PC-3 (cell line): Measurements from ENCODE around the gene STARD5. TPM values are rescaled to one million over a fixed set of nuclear protein-coding genes. Genes with fewer than 3 reads are reported as not detected.

ENCODE experiments used
- ATAC-seq: fragments of 200-7000 bp; cut with Tn5 transposase; 2 replicates; pipeline ENCODE4 v1.9.1; 2020; ENCODE audit warnings: mild to moderate bottlenecking, moderate library complexity
- BruUV-seq: library from RNA; stranded (reverse); fragments of 400-500 nt; replicated peaks from 2 replicates; lab custom pipeline; 2021; lab: Mats Ljungman, UMichigan
- CTCF ChIA-PET: fragments of 300-600 bp; sonication (Branson Sonifier 250); formaldehyde crosslinking; loops from one replicate; lab custom pipeline; 2022; ENCODE audit warnings: antibody characterized with exemption; lab: Charles Lee
- POLR2A ChIA-PET: fragments of 300-600 bp; sonication (Branson Sonifier 250); formaldehyde crosslinking; loops from one replicate; lab custom pipeline; 2022; ENCODE audit warnings: antibody characterized with exemption; ENCODE audit not compliant: unreplicated experiment; lab: Charles Lee
- DNase-seq: peaks from one replicate; pipeline ENCODE4 v3.0.0-alpha.2; 2015
- H2AFZ ChIP-seq: fragments of 300-600 bp; sonication (generic); 2 replicates; pipeline ENCODE4 v1.6.0; 2016; ENCODE audit warnings: antibody characterized with exemption, low read length
- H3F3A ChIP-seq: fragments of 300-600 bp; sonication (generic); one replicate; pipeline ENCODE4 v1.6.0; 2017; ENCODE audit warnings: antibody characterized with exemption, low read length, control low read depth, mild to moderate bottlenecking; ENCODE audit not compliant: unreplicated experiment
- H3K27ac ChIP-seq: fragments of 300-600 bp; sonication (generic); 2 replicates; pipeline ENCODE4 v1.5.1; 2016; ENCODE audit warnings: mild to moderate bottlenecking, low read length
- H3K27me3 ChIP-seq: fragments of 300-600 bp; sonication (generic); 2 replicates; pipeline ENCODE4 v1.6.1; 2016; ENCODE audit warnings: low read length, mixed read lengths
- H3K36me3 ChIP-seq: fragments of 300-600 bp; sonication (generic); 2 replicates; pipeline ENCODE4 v1.6.1; 2016; ENCODE audit warnings: low read depth, mixed run types, low read length, mixed read lengths
- H3K4me1 ChIP-seq: fragments of 300-600 bp; sonication (generic); 2 replicates; pipeline ENCODE4 v1.5.1; 2016; ENCODE audit warnings: low read length; ENCODE audit not compliant: insufficient read depth
- H3K4me2 ChIP-seq: fragments of 300-600 bp; sonication (generic); 2 replicates; pipeline ENCODE4 v1.6.0; 2016; ENCODE audit warnings: low read length
- H3K4me3 ChIP-seq: fragments of 300-600 bp; sonication (generic); 2 replicates; pipeline ENCODE4 v1.5.1; 2016; ENCODE audit warnings: mild to moderate bottlenecking, low read length, mixed read lengths
- H3K79me2 ChIP-seq: fragments of 300-600 bp; sonication (generic); 2 replicates; pipeline ENCODE4 v1.6.1; 2017; ENCODE audit warnings: low read length, mixed read lengths
- H3K9ac ChIP-seq: fragments of 300-600 bp; sonication (generic); 2 replicates; pipeline ENCODE4 v1.6.0; 2016; ENCODE audit warnings: mild to moderate bottlenecking, low read length
- H3K9me2 ChIP-seq: fragments of 300-600 bp; sonication (generic); replicated peaks from 2 replicates; pipeline ENCODE4 v1.6.1; 2016; ENCODE audit warnings: mixed run types, low read length, mixed read lengths
- H3K9me3 ChIP-seq: fragments of 300-600 bp; sonication (generic); 2 replicates; pipeline ENCODE4 v1.6.1; 2016; ENCODE audit warnings: low read length, mixed read lengths
- H4K20me1 ChIP-seq: fragments of 300-600 bp; sonication (generic); 2 replicates; pipeline ENCODE4 v1.6.1; 2016; ENCODE audit warnings: low read length, mixed read lengths
- CTCF ChIP-seq: fragments of 300-600 bp; sonication (generic); conservative IDR thresholded peaks from 2 replicates; pipeline ENCODE4 v1.5.1; 2017; ENCODE audit warnings: antibody characterized with exemption, low read depth, mild to moderate bottlenecking, low read length
- EZH2 ChIP-seq: fragments of 300-600 bp; sonication (generic); IDR thresholded peaks from one replicate; pipeline ENCODE4 v1.6.1; 2017; ENCODE audit warnings: antibody characterized with exemption, mild to moderate bottlenecking, low read length; ENCODE audit not compliant: unreplicated experiment
- EZH2phosphoT487 ChIP-seq: fragments of 300-600 bp; sonication (generic); IDR thresholded peaks from 2 replicates; pipeline ENCODE4 v1.6.1; 2018; ENCODE audit warnings: mild to moderate bottlenecking, antibody characterized with exemption, low read length, borderline replicate concordance
- intact Hi-C: fragments of 100-400 bp; cut with micrococcal nuclease; formaldehyde crosslinking; loops from 2 replicates; pipeline ENCODE4 v1.9.0; 2023
- total RNA-seq: library from RNA; depleted of rRNA; stranded (reverse); fragments of >200 nt; gene quantifications from 2 replicates; pipeline ENCODE4 v1.2.3, GENCODE V29; 2014

The STARD5 gene
- total RNA-seq, 1 experiment from 2014 or later, result 5.9 TPM

- no peak overlapping the region for H3K4me2 ChIP-seq
- TF ChIP-seq EZH2 (no peak), EZH2phosphoT487 (no peak), CTCF (no peak)
- intact Hi-C loops, result no loop called here
Measured at GRCh38 chr15:81337241-81337640, 13.3 kb upstream of the STARD5 start.

GRCh38 chr15:81336568-81336967, 12.6 kb upstream of the STARD5 start:
- H4K20me1 ChIP-seq, result no peaks in the 10 kb centered on the region
- BruUV-seq, result no TSS peak
- TF ChIP-seq CTCF (peak; percentile 69), EZH2phosphoT487 (no peak)
- H3K9ac ChIP-seq, result no peak overlapping the region
- H2AFZ ChIP-seq, result no peak overlapping the region
- no peaks in the 10 kb centered on the region for H3K36me3 ChIP-seq
- H3K27me3 ChIP-seq, result no peaks in the 10 kb centered on the region
- H3K79me2 ChIP-seq, result no peaks in the 10 kb centered on the region
- CTCF ChIA-PET, result no interaction called here
- no peak overlapping the region for H3K27ac ChIP-seq
- no peaks in the 10 kb centered on the region for H3K9me3 ChIP-seq
- no peak overlapping the region for H3K4me2 ChIP-seq
- H3F3A ChIP-seq, result no peaks in the 10 kb centered on the region
- DNase-seq (peak; percentile 64), ATAC-seq (peak; percentile 49; the same call in 1 of the 2 replicates)
- POLR2A ChIA-PET, result no interaction called here
- H3K4me1 ChIP-seq, result peaks cover 17% of the 10 kb centered on the region
- no peak overlapping the region for H3K4me3 ChIP-seq
- intact Hi-C loops, result no loop called here
- no peaks in the 10 kb centered on the region for H3K9me2 ChIP-seq

More at GRCh38 chr15:81337241-81337640, 13.3 kb upstream of the STARD5 start:
- ChIA-PET POLR2A (no interaction called here), CTCF (no interaction called here)
- Histone ChIP-seq H3K9me3 (no peaks in the 10 kb centered on the region), H3K9ac (no peak overlapping the region), H3K27ac (no peak overlapping the region), H3K36me3 (no peaks in the 10 kb centered on the region), H3K79me2 (no peaks in the 10 kb centered on the region), H3K4me1 (peaks cover 17% of the 10 kb centered on the region), H2AFZ (no peak overlapping the region), H3K4me3 (no peak overlapping the region), H4K20me1 (no peaks in the 10 kb centered on the region), H3F3A (no peaks in the 10 kb centered on the region), H3K27me3 (no peaks in the 10 kb centered on the region), H3K9me2 (no peaks in the 10 kb centered on the region)
- DNase-seq (no peak), ATAC-seq (no peak)
- BruUV-seq, result no TSS peak

GRCh38 chr15:81335631-81336030, 11.7 kb upstream of the STARD5 start:
- H4K20me1 ChIP-seq, result no peaks in the 10 kb centered on the region
- no peak overlapping the region for H3K4me3 ChIP-seq
- no peaks in the 10 kb centered on the region for H3K27me3 ChIP-seq
- peaks cover 17% of the 10 kb centered on the region for H3K4me1 ChIP-seq
- no peak overlapping the region for H3K27ac ChIP-seq
- no peak overlapping the region for H3K4me2 ChIP-seq
- BruUV-seq, result no TSS peak
- H3K9ac ChIP-seq, result no peak overlapping the region
- POLR2A ChIA-PET, result no interaction called here
- no peak for ATAC-seq
- H2AFZ ChIP-seq, result no peak overlapping the region
- DNase-seq, result no peak
- CTCF ChIA-PET, result no interaction called here
- H3K9me3 ChIP-seq, result no peaks in the 10 kb centered on the region
- no peaks in the 10 kb centered on the region for H3F3A ChIP-seq
- TF ChIP-seq EZH2, result no peak
- TF ChIP-seq CTCF, result no peak
- no peak for TF ChIP-seq EZH2phosphoT487
- intact Hi-C loops, result no loop called here
- no peaks in the 10 kb centered on the region for H3K36me3 ChIP-seq
- no peaks in the 10 kb centered on the region for H3K79me2 ChIP-seq
- H3K9me2 ChIP-seq, result no peaks in the 10 kb centered on the region
